Astrocyte of the cerebellum (primary cell): ENCODE measurements around the gene RFT1.

Experiments
- DNase-seq: peaks from one replicate; pipeline ENCODE4 v3.0.0-alpha.2; 2011; ENCODE audit warnings: low read depth
- H3K4me3 ChIP-seq: 2 replicates; pipeline ENCODE4 v1.5.1; 2011; ENCODE audit warnings: mild to moderate bottlenecking, low read depth, low read length, moderate library complexity
- CTCF ChIP-seq: IDR thresholded peaks from 2 replicates; pipeline ENCODE4 v1.5.1; 2012; ENCODE audit warnings: low read length, low read depth, moderate library complexity, mild to moderate bottlenecking; ENCODE audit errors: missing control alignments
- in situ Hi-C: cut with HindIII; loops from 2 replicates; pipeline ENCODE4 v1.10.0; 2017; ENCODE audit warnings: low sequenced_read_pairs

Gene RFT1

DNA sequence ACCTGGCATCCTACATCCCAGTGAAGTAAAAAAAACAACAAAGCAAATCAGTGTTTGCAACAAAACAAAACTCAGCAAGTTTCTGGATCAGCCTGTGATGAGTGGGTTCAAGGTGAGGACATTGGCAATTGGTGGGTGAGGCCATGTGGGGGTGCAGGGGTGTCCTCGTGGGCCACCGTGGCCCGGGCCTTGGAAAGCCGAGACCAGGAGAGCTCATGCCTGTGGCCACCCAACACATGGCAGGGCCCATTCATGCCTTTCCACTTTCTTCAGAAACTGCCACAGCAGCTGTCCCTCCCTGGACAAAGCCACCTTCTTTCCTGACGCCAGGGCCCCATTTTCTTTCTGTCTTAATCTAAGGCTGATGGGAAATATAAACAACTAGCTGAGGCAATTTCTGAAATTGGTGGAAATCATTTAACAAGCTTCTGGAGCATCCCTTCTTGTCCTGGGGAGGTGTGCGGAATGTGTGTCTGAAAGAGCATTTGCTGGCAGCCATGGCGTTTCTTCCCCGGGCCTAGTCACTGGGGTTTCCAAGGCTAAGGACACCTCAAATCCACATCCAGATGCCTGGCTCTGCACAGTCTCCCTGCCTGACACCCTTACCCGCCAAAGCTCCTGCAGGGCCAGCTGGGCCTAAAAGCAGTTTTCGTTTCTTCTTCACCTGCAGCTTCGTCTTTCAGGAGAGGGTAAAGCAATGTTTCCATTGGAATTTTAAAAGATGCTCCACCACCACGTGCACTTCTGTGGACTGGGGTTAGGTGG, 50.3 kb downstream of the RFT1 start:
- TF ChIP-seq CTCF: no peak
- DNase-seq: no peak
- H3K4me3 ChIP-seq: no peak overlapping the region
- in situ Hi-C loops: no loop called here

DNA sequence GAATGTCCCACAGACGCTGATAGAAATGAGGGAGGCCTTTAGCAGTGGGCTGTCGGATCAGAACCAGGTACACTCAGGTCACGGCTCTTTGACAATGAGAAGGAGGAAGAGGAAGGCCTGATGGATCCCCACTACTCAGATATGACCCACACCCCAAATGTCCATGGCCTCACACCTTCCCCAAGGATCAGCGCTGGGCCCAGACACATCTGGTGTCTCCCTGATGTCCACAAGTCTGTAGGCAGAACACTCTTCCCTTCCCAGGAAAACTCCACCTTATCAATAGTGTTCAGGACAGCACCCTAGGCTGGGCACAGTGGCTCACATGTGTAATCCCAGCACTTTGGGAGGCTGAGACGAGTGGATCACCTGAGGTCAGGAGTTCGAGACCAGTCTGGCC, 51.1 kb downstream of the RFT1 start:
- TF ChIP-seq CTCF: no peak
- H3K4me3 ChIP-seq: no peak overlapping the region
- in situ Hi-C loops: no loop called here
- DNase-seq: no peak

- in situ Hi-C loops: no loop called here
- no peak for DNase-seq
- no peak overlapping the region for H3K4me3 ChIP-seq
- TF ChIP-seq CTCF: no peak
Measured at GRCh38 chr3:53078656-53079055, 51.6 kb downstream of the RFT1 start.

- H3K4me3 ChIP-seq: no peak overlapping the region
- in situ Hi-C loops: no loop called here
- DNase-seq: no peak
- no peak for TF ChIP-seq CTCF
Measured at GRCh38 chr3:53077476-53078220, 52.6 kb downstream of the RFT1 start.

DNA sequence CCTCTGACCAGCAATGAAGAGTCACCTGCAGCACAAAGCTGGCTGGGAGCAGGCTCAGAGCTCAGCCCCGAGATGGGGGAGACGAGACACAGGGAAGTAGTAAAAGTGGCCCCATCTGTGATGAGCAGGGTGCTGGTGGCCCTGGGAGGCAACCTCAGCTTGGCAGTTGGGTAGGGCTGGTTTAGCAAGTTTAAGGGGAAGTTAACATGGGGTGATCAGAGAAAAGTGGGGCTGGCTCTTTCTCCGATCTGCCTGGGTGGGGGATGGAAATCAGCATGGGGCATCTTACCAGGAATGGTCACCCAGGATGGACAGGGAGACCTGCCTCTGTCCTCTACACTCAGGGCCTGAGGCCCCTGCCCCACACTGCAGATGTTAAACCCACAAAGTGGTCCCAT, 54.5 kb downstream of the RFT1 start:
- in situ Hi-C loops: no loop called here
- DNase-seq: no peak
- no peak overlapping the region for H3K4me3 ChIP-seq
- TF ChIP-seq CTCF: no peak

DNA sequence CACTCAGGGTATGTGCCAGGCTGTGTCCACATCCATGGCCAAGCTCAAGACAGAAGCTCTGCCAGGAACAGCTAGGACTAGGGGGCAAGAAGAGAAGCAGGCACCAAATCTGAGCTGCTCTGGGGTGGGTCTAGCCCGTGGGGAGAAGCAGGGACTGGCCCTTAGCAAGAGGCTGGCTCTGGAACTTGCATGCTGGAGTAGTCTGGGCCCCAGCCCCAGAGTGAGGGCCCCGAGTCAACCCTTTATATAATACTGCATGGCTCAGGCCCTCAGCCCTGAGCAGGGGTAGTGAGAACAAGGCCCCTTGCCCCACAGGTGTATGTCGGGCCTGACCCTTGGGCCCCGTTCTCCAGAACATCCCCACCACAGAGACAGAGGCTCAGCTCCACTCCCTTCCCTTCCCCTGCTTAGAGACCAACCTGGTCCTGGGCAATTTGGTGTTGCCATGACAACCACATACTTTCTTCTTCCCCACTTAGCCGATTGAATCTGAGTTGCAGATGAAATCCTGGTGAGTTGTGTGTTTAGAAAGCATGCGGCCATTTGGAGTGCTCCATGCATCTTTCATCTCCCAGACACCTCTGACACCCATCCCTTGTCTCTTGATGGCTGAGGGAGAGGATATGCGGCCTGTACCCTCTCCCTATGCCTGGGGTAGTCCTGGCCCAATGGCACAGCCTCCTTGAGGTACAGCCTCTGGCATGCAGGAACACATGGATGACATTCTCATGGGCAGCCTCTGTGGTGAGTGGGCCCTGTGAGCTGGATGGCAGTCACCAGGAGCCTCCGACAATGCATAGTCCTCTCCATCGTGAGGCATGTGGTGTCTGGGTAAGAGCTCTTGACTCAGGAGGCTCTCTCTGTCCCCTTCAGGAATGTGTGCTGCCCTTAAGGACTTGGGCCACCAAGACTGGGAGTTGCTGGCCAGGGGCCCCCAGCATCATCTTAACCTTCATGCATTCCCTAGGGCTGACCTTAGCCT, 55.2 kb downstream of the RFT1 start:
- no peak for TF ChIP-seq CTCF
- in situ Hi-C loops: no loop called here

More for the DNA sequence above, 55.2 kb downstream of the RFT1 start:
- DNase-seq: no peak
- H3K4me3 ChIP-seq: no peak overlapping the region
